Urinary bladder (tissue), 4 donors: ENCODE results near the gene TRIM8. TPM values are rescaled to one million over a fixed set of nuclear protein-coding genes. Genes with fewer than 3 reads are reported as not detected.

Source experiments
- DNase-seq: peaks from one replicate; pipeline ENCODE4 v3.0.0-alpha.2; 2015; ENCODE audit errors: extremely low spot score
- H3K27ac ChIP-seq: one replicate; pipeline ENCODE4 v1.5.1; 2013; ENCODE audit warnings: low read depth, mild to moderate bottlenecking, moderate library complexity
- H3K36me3 ChIP-seq: one replicate; pipeline ENCODE4 v1.6.1; 2013; ENCODE audit warnings: mild to moderate bottlenecking, moderate library complexity; ENCODE audit not compliant: insufficient read depth
- H3K4me1 ChIP-seq: one replicate; pipeline ENCODE4 v1.6.1; 2013; ENCODE audit warnings: mild to moderate bottlenecking, moderate library complexity; ENCODE audit not compliant: insufficient read depth
- H3K4me3 ChIP-seq: one replicate; pipeline ENCODE4 v1.5.1; 2013; ENCODE audit warnings: low read depth, low read length
- WGBS: extraction: QIAGEN DNeasy Blood & Tissue Kit; methylation state at CpG from one replicate; pipeline ENCODE4 v1.1.7; 2013; 5-methylcytosine and 5-hydroxymethylcytosine counted together
- polyA plus RNA-seq: library from polyadenylated mRNA; stranded (reverse); fragments of 200-250 nt; gene quantifications from one replicate; pipeline ENCODE4 v1.2.3, GENCODE V29; 2013
- total RNA-seq: library from RNA; depleted of rRNA; stranded (reverse); fragments of >200 nt; gene quantifications from one replicate; pipeline ENCODE4 v1.2.3, GENCODE V29; 2014
- donor health status: healthy with polysubstance abuse.
- donor health status: healthy.

Gene TRIM8
- total and polyA plus RNA-seq, 2 donors = 35.5 to 116 TPM

DNA sequence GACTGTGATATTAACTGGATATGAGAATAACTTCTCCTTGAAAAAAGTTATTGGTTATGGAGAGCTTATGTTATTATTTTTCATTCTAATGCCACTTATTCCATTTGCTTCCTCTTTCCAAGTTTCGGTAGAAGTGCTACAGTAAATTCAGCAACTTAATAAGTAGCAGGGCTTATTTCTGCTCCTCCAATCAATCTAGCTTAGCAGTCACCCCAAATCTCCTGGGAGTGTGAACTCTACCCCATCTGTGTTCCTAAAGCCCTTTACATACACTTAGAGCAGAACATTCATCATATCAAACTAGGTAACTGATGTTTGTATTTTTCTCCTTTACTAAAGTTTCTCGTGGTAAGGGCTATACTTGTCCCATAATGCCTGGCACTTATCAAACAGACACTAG, 61.3 kb downstream of the TRIM8 start:
- Histone ChIP-seq H3K4me3 (no peak overlapping the region), H3K27ac (no peak overlapping the region), H3K4me1 (no peaks in the 10 kb centered on the region), H3K36me3 (no peaks in the 10 kb centered on the region)
- no peak for DNase-seq
- 72% methylated on average over 2 of the region's 2 CpGs for WGBS

Other genes with a start within 250 kb of the TRIM8 start
- gene NFKB2, start 248.8 kb upstream of the TRIM8 start, total RNA-seq = 11.3 TPM
- gene NFKB2, start 248.8 kb upstream of the TRIM8 start, polyA plus RNA-seq = 30.8 TPM
- 38.4 TPM for gene PSD, start 225.7 kb upstream of the TRIM8 start, total RNA-seq
- 276 TPM for gene PSD, start 225.7 kb upstream of the TRIM8 start, polyA plus RNA-seq
- gene FBXL15, start 223.6 kb upstream of the TRIM8 start, total RNA-seq = 2.0 TPM
- 36.6 TPM for gene FBXL15, start 223.6 kb upstream of the TRIM8 start, polyA plus RNA-seq
- 26.9 TPM for gene CUEDC2, start 211.9 kb upstream of the TRIM8 start, total RNA-seq
- 77.9 TPM for gene CUEDC2, start 211.9 kb upstream of the TRIM8 start, polyA plus RNA-seq
- not detected for gene C10orf95, start 192.9 kb upstream of the TRIM8 start, total RNA-seq
- gene C10orf95, start 192.9 kb upstream of the TRIM8 start, polyA plus RNA-seq = 0.11 TPM
- 64.7 TPM for gene ACTR1A, start 141.8 kb upstream of the TRIM8 start, total RNA-seq
- 111 TPM for gene ACTR1A, start 141.8 kb upstream of the TRIM8 start, polyA plus RNA-seq
- gene SUFU, start 140.5 kb upstream of the TRIM8 start, total RNA-seq = 8.1 TPM
- gene SUFU, start 140.5 kb upstream of the TRIM8 start, polyA plus RNA-seq = 11.2 TPM
- gene ARL3, start 69.9 kb downstream of the TRIM8 start, total RNA-seq = 8.5 TPM
- 17.4 TPM for gene ARL3, start 69.9 kb downstream of the TRIM8 start, polyA plus RNA-seq
- gene SFXN2, start 70.2 kb downstream of the TRIM8 start, total RNA-seq = 11.7 TPM
- 4.3 TPM for gene SFXN2, start 70.2 kb downstream of the TRIM8 start, polyA plus RNA-seq
- 30.1 TPM for gene WBP1L, start 99.5 kb downstream of the TRIM8 start, total RNA-seq
- 42.6 TPM for gene WBP1L, start 99.5 kb downstream of the TRIM8 start, polyA plus RNA-seq
- not detected for gene CYP17A1, start 192.9 kb downstream of the TRIM8 start, total RNA-seq
- gene CYP17A1, start 192.9 kb downstream of the TRIM8 start, polyA plus RNA-seq = not detected
- 35.7 TPM for gene BORCS7, start 209.8 kb downstream of the TRIM8 start, total RNA-seq
- gene BORCS7, start 209.8 kb downstream of the TRIM8 start, polyA plus RNA-seq = 38.2 TPM
- gene AS3MT, start 225.0 kb downstream of the TRIM8 start, total RNA-seq = 4.1 TPM
- 3.9 TPM for gene AS3MT, start 225.0 kb downstream of the TRIM8 start, polyA plus RNA-seq